Measurements from ENCODE around the gene SLC26A6.

Gene SLC26A6

DNA sequence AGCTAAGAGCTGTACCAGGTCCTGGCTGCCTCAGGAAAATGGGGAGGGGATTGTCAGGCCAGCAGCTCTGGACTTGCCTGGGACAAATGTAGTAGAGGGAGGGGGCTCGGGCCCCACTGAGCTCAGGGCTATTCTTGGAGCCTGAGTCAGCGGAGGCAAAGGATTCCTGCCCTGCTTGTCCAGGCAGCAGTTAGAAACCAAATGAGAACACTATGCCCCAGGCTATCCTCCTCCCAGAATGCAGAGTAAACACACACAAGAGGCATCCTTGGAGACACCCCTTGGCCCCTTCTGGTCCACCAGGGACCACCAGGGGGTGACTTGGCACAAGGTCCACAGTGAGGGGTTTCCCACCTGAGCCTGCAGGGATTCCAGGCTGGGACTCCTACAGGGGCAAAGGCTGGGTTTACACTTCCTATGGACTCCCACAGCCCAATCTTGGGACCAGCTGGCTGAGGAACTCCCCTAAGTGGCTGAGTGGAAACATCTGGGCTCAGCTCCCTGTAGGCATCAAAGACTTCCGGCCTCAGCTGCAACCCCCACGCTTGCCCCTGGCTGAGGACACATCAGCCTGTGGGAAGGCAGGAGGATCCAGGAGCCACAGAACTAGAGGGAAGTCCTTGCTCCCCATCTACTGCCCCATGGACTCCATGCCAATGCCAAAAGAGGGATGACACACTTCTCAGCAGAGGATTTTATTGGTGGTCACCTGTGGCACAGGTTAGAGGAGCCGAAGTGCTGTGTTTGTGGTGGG is 36.8 kb downstream of the SLC26A6 start:
- peak in 1 of 2 experiments; percentile 31 for DNase-seq

DNA sequence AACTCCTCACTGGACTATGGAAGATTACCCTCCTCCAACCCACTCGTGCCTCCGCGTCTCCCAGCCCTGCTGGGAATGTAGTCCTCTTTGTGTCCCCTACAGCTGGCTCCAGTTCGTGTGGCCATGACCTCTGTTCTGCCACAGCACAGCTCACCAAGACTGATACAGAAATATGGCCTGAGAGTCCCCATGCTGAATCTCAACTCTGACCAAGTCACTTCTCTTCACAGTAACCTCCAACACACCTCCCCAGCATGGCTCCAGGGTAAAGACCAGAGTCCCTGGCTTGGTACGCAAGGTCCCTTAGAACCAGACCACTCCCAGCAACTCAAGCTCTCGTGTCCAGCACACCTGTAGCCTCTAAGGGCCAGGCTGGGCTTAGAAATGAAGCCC is 37.9 kb downstream of the SLC26A6 start:
- DNase-seq: no peak

DNA sequence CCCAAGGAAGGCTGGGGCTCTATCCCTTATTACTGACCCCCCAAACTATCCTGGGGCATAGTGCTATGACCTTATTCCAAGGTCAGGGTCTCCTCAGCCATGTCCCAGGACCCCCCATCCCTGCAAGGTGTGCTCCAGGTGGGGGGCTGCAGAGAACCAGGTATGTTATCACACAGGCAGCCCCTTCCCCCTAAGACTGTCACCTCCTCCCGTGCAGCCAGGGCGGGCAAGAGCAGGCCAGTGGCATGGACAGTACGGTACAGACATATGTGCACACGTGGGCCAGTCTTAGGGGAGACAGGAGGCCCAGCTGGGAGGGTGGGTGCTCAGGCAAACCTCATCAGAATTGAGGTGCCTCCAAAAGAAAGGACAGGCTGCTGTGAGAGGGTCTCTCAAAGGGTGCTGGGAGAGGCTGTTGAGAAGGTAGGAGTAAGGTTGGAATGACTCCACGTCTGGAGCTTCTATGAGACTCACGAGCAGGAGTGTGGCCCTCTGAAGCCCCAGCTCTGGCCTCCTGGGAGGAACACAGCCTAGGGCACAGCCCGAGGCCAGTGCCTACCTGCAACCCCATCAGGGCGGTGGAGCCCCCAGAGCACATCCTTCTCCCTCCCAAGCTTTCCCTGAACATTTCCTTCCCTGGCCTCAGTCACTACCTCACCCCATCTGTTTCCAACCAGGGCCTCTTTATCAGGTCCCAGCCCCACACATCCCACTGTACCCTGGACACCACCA is 38.4 kb downstream of the SLC26A6 start:
- DNase-seq: no peak

DNA sequence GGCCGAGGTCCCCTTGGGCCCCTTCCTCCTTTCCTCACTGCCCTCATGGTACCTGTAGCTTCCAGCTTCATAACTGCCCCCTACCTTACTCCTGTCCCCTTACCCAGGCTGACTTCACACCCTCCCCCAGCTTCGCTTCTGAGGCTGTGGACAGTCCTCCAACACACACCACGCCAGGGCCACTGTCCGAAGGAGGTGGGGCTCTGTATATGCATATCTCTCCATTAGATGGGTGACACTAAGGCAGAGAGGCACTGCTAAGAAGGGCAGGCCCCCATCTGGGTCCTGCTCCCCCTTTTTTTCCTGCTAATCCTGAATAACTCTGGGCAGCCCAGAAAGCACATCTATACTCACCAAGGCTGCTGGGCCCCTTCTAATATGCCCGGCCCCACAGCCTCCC is 39.1 kb downstream of the SLC26A6 start:
- DNase-seq: no peak

DNA sequence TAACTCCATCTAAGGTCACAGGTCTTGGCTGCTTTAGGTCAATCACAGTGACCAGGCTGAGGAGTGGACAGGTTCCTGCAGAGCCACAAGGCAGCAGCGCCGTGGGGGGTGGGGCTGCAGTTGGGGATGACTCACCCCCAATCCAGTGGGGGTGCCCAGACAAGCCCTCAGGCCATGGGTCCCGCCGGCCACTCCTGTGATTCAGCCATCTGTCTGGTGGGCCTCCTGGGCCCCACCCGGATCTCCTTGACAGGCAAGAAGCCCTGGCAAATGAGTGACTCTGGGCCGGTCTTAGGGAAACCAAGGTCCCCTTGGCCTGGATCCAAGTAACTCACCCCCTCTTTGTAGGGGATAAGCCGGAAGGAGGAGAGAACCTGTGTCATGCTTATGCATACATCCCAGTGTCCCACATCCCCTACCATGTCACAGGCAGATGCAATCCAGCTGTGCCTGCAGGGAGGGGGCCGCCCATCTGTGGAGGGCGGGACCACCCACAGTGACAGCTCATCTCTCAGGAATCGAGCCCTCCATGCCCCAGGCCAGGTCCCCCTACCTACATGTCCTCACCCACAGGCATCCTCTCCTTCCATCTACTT is 39.6 kb downstream of the SLC26A6 start:
- peak; percentile 62 to 65 for DNase-seq

DNA sequence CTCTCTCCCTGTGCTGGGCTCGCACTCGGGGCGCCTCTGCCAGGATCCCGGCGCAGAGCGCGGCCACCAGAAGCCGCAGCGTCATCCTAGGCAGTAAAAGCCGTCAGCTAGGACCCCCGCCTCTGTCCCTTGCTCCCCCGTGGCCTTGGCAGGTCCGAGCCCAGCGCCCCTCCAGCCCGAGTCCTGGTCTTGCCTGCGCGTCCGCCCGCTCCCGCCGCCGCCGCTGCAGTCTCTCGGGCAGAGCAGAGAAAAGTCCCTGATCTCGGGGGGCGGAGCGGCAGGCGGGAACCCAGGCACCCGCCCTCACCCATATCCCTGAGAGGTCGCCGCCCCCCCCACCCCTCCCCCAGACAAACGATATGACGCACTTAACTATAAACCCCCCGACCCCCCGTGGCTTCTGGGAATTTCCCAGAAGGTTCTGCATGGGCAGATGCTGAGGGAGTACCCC is 40.2 kb downstream of the SLC26A6 start, which contains the start of gene COL7A1:
Gene COL7A1 (minus strand): TSS at position 255 of the 451 bp plus-strand sequence. CDS start 170 bp downstream, at position 85.
- no peak for DNase-seq

DNA sequence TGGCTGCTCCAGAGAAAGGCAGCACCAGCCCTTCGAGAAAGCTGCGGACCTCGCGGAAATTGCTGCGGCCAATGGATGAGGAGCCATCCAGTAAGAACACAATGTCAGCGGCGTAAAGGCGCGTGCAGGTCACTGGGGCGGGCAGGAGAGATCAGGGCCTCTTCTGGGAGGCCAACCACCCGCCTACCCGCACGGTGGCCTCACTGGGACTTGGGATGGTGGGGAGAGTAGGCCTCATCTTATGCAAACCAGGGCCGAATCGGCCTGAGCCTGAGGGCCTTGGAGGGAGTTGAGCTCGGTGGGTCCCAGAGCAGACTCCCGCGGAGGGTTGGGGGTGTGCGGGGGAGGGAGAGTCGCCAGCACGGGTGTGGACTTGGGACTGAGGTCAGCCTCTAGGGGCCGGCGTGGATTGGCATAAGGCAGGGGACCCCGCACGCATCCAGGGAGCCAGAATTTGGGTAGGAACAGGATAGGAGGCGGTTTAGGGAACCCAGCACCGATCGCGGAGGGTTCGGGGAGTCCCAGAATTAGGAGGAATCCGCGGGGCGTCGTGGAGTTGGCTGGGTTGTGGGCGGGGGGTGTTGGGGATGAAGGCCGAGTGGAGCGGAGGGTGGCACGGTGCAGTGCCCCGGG is 40.7 kb downstream of the SLC26A6 start:
- DNase-seq: no peak

DNA sequence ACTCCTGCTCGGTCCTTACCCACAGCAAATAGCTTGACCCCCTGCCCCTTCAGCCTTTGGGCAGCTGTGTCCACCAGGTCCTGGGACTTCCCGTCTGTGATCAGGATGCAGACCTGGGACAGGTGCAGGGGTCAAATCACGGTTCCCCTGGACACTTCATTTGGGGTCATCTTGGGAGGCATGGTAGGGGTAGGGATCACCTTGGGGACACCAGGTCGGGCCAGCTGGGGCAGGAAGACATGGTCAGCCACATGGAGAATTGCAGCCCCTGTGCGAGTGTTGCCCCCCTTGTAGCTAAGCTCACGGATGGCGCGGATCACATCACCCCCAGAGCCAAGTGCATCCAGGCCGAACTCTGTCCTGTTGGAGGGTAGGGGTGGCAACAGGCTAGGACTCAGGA is 41.9 kb downstream of the SLC26A6 start:
- no peak for DNase-seq

DNA sequence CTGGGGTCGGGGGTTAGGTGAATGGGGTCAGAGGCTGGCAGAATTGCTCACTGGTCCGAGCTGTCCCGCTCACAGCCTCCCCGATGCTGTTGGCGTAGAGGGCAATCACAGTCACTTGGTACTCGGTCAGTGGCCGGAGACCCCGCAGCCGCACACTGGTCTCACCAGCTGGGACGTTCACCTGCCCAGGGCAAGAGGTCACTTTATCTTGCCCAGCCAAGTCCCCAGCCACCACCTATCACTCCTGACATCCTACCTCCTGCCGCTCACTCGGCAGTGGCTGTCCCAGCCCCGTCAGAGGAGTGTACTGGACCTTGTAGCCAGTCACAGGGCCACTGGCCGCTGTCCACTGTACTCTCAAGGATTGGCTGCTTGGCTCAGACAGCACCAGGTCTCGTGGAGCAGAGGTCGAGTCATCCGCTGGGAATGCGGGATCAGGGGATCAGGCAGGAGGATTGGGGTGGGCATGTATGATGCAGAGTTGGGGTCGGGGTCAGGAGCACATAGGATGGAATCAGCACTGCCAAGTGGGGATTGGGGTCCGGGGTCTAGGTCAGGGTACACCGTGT is 42.7 kb downstream of the SLC26A6 start:
- no peak for DNase-seq

DNA sequence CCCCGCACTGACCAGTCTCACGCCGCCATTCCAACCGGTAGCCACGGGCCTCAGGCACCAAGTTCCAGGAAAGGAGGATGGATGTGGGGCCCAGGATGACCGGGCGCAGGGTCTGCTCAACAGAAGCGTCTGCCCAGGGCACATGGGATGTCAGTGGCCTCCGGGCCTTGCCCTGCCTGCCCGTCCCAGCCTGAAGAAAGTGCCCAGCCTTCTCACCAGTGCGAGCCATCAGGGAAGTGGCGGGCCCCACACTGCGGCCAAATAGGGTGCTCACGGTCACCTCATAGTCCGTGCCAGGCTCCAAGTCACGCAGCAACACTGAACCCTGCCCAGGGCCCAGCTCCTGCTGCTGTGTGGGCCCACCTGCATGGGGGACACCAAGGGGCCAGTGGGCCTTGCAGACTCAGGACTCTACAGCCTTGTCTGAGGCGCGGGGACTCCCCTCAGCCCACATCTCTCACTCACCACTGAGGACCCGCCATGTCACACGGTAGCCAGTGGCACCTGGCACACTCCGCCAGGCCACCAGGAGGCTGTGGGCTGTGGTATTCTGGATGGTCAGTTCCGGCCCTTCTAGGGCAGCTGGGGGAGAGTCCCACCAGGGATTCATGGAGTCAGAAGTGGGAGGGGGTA is 43.3 kb downstream of the SLC26A6 start:
- no peak for DNase-seq

DNA sequence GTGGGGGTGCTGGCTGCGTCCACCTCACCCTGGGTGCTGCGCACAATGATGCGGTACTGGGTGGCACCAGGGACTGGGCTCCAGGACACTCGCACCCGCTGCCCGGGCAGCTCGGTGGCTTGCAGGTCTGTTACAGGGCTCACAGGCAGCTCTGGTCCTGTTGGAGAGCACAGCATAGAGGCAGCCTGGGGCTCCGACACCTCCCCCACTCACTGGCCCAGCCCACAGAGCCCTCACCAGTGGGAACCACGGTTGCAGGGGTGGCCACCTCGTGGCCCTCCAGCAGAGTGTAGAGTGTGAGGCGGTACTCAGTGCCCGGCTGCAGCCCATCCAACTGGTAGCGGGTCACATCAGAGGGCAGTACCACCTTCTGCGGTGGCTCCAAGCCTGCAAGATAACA is 43.8 kb downstream of the SLC26A6 start:
- no peak for DNase-seq

DNA sequence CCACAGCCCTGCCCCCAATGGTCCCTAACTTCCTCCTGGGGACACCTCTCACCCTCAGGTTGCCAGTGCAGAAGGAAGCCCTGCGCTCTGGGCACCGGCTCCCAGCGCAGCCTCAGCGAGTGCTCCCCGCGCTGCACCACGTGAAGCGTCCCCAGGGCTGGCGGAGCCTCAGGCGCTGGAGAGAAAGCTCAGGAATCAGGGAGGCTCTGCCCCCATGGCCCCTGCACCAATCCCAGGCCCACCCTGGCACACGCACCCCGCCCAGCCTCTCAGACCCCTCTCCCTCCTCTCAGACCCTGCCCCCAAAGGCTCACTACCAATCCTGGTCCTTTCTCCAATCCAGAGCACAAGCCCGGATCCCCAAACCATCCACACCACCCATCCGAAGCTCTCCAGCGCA is 47.0 kb downstream of the SLC26A6 start:
- no peak for DNase-seq

DNA sequence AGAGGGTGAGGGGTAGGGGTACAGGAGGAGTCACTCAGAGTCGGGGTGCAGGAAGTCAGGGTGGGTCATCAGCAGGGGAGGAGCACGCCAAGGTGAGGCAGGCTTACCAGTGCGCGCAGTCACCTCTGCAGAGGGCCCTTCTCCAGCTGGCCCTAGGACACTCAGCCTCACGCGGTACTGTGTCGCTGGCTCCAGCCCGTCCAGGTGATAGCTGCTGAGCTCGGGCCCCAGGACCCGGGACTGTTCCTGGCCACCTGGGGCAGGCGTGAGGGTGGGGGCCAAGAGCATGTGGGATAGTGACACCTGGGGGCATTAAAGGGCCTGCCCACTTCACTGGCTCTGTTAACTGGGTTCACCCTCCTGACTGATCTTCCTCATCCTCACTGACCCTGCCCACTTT is 47.6 kb downstream of the SLC26A6 start:
- DNase-seq: no peak

DNA sequence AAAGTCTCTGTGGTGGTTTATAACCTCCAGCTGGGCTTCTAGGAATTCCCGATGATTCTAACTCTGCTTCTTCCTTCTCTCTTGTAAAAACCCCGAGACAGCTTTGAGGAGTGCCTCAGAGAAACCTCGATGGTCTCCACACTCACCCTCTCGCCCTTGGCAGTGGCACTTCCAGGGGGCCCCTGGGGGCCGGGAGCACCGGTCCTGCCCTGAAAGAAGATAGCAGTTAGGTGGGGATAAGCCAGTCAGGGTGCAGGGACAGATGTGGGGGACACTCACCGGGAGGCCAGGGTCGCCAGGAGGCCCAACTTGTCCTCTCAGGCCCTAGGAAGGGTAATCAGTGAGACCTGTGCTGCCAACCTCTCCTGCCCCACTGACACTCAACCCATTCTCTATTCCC is 49.9 kb downstream of the SLC26A6 start:
- no peak for DNase-seq

DNA sequence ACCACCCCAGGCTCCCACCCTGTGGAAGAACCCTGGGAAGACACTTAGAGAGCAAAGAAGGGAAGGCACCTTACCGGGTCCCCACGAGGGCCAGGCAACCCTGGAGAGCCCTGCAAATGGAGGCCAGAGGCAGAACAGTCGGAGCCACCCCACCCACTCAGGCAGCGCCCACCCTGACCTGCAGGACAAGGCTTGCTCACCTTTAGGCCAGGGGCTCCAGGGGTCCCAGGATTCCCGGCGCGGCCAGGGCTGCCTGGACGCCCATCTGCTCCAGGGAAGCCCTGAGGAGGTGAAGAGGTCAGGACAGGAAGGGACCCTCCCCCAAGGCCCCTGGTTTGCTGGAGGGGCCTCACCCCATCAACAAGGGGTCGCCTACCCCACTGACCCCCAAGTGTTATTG is 50.4 kb downstream of the SLC26A6 start:
- no peak for DNase-seq

DNA sequence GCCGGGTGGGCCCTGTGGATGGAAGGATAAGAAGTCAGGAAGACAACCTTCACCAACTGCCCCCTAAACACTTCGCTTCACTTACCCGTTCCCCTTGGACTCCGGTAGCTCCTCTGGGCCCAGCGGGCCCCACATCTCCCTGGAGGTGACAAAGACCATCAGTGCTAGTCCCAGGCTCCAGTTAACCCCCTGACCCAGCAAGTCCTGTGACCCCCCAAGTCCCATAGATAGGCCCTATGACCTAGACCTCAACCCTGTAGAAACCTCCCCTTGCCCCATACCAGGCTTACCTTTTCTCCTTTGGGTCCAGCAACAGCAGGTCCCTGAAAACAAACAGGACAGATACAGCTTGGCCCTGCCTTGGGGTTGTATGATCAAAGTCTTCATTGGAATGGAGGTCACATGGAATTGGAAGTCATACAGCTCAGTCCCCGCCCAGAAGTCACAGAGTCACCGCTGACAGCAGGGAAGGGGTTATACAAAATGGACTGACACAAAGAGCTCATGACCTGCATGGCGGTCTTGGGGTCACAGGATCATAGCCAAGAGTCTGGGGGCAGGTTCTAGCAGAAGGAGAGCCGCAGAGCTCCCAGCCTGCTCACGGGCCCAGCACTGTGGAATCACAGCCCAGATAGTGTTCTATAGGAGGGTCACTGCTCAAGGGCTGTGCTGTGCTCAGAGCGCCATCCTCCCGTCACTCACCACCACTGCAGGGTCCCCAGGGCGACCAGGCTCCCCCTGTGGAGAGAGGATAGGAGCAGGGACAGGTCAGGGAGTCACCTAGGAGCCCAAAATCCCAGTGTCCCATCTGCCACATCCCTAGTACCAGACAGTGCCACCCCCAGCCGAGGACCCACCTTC is 53.4 kb downstream of the SLC26A6 start:
- no peak for DNase-seq

DNA sequence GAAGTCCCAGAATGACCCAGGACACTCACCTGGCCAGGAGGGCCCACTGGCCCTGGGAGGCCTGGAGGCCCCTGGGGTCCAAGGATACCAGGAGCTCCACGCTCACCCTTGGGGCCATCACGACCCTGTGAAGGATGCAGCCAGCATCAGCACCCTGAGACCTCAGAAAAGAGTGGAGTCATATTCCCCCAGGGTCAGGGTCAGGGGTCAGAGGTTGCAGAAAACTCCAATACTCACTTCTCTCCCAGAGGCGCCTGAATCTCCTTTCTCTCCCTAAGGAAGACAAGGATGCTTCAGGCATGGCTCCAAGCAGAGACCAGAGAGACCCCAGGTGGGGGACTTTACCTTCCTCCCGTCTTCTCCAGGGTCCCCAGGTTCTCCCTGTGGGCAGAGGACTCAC is 58.6 kb downstream of the SLC26A6 start:
- no peak for DNase-seq
